Measurements from ENCODE around the gene PNPLA5. TPM values are rescaled to one million over a fixed set of nuclear protein-coding genes. Genes with fewer than 3 reads are reported as not detected.

The PNPLA5 gene
- total RNA-seq, 1 experiment from 2014 or later = not detected

- H3K9me3 ChIP-seq (ENCODE audit: control insufficient read depth, insufficient read depth, low read depth, low read length) = no peaks in the 10 kb centered on the region
- TF ChIP-seq TCF7L2 (IDR thresholded peaks at IDR 0.05; ENCODE audit: low read depth, low read length) (no peak), POLR2AphosphoS5 (IDR thresholded peaks at IDR 0.05; ENCODE audit: low read depth, low read length) (no peak), SIN3A (IDR thresholded peaks at IDR 0.05; ENCODE audit: borderline replicate concordance, insufficient read depth, low read depth, low read length) (no peak), CTCF (IDR thresholded peaks at IDR 0.05) (no peak), REST (IDR thresholded peaks at IDR 0.05; ENCODE audit: insufficient read depth in 1 of 2, low read depth in 2 of 2, low read length in 1 of 2) (no peak)
- no peak for ATAC-seq
- no peak overlapping the region for H3K4me3 ChIP-seq (ENCODE audit: low read depth in 2 of 2, low read length in 2 of 2)
- no peaks in the 10 kb centered on the region for H3K36me3 ChIP-seq (ENCODE audit: control insufficient read depth, insufficient read depth, low read length)
- in situ Hi-C loops (cut with HindIII; ENCODE audit: low pct_unique_long_range_greater_than_20kb, low sequenced_read_pairs) = no loop called here
- intact Hi-C loops (cut with micrococcal nuclease; ENCODE audit: unreplicated experiment) = no loop called here
- no peaks in the 10 kb centered on the region for H3K27me3 ChIP-seq (ENCODE audit: control insufficient read depth, insufficient read depth, low read length)
- no peaks in the 10 kb centered on the region for H3K4me1 ChIP-seq (ENCODE audit: control insufficient read depth, insufficient read depth, low read length)
- BruUV-seq (replicated peaks) = no TSS peak
- ChIA-PET POLR2A (no interaction called here), CTCF (no interaction called here)
- no peak for DNase-seq (ENCODE audit: low read depth, low spot score)
- no peak overlapping the region for H3K27ac ChIP-seq (ENCODE audit: low read length)
Observed at GRCh38 chr22:43859621-43860020, 32.2 kb downstream of the PNPLA5 start.

GRCh38 chr22:43859176-43859575 lies 32.6 kb downstream of the PNPLA5 start:
- TF ChIP-seq SIN3A (IDR thresholded peaks at IDR 0.05; ENCODE audit: borderline replicate concordance, insufficient read depth, low read depth, low read length) = no peak
- TF ChIP-seq TCF7L2 (IDR thresholded peaks at IDR 0.05; ENCODE audit: low read depth, low read length) = no peak
- no peak for TF ChIP-seq CTCF (IDR thresholded peaks at IDR 0.05)
- TF ChIP-seq REST (IDR thresholded peaks at IDR 0.05; ENCODE audit: insufficient read depth in 1 of 2, low read depth in 2 of 2, low read length in 1 of 2) = no peak
- TF ChIP-seq POLR2AphosphoS5 (IDR thresholded peaks at IDR 0.05; ENCODE audit: low read depth, low read length) = no peak
- BruUV-seq (replicated peaks) = TSS peak; percentile 47
- ChIA-PET CTCF (no interaction called here), POLR2A (no interaction called here)
- Histone ChIP-seq H3K27ac (ENCODE audit: low read length) (no peak overlapping the region), H3K27me3 (ENCODE audit: control insufficient read depth, insufficient read depth, low read length) (no peaks in the 10 kb centered on the region), H3K9me3 (ENCODE audit: control insufficient read depth, insufficient read depth, low read depth, low read length) (no peaks in the 10 kb centered on the region), H3K4me1 (ENCODE audit: control insufficient read depth, insufficient read depth, low read length) (no peaks in the 10 kb centered on the region), H3K36me3 (ENCODE audit: control insufficient read depth, insufficient read depth, low read length) (no peaks in the 10 kb centered on the region), H3K4me3 (ENCODE audit: low read depth in 2 of 2, low read length in 2 of 2) (no peak overlapping the region)
- in situ Hi-C loops (cut with HindIII; ENCODE audit: low pct_unique_long_range_greater_than_20kb, low sequenced_read_pairs) (no loop called here), intact Hi-C loops (cut with micrococcal nuclease; ENCODE audit: unreplicated experiment) (no loop called here)
- no peak for ATAC-seq
- DNase-seq (ENCODE audit: low read depth, low spot score) = no peak

All from Panc1 (cell line).